HUDEP-2 (cell line): ENCODE results near the gene NRG2.

Experiments used
- DNase-seq, 76 experiments: peaks; one replicate each; lab custom pipeline; 2025; ENCODE audit not compliant: unreplicated experiment in 76 of 76; lab: John Stamatoyannopoulos, UW

Gene NRG2

GRCh38 chr5:139804800-139805397, 238.2 kb downstream of the NRG2 start:
- DNase-seq: no peak

DNA sequence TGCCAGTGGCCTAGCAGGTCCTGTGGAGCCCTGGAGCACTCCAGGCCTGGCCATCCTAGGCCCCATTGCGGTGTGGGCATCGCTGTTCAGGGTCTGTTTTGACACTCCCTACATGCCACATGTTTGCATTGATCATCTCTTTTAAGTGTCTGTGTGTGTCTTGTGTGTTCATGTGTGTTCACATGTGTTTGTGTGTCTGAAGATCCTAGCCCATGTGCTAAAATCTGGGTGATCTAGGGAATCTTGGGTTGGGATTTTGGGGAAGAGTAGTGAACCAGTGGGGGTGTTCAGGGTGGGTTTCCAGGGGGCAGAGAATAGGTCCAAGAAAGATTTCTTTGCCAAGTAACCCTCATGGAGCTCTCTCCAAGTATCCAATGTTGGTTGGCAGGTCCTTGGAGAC, 239.1 kb downstream of the NRG2 start:
- DNase-seq: no peak

- DNase-seq: no peak
Observed at GRCh38 chr5:139799359-139799758, 243.7 kb downstream of the NRG2 start.

DNA sequence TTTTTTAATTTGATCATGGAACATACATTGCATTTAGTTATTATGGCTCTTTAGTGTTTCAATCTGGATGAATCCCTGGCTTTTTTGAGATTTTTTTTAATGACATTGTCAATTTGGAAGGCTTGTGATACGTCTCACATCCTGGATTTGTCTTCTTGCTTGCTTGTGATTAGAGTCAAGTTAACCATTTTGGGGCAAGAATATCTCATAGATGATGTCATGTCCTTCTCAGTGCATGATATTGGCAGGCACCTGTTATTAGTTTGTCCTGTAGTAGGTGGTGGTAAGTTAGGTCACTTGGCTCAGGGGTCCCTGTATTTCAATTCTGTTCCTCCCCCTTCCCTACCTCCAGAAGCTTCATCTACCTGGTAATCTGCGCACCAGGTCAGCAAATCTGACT, 244.2 kb downstream of the NRG2 start:
- DNase-seq: no peak

DNA sequence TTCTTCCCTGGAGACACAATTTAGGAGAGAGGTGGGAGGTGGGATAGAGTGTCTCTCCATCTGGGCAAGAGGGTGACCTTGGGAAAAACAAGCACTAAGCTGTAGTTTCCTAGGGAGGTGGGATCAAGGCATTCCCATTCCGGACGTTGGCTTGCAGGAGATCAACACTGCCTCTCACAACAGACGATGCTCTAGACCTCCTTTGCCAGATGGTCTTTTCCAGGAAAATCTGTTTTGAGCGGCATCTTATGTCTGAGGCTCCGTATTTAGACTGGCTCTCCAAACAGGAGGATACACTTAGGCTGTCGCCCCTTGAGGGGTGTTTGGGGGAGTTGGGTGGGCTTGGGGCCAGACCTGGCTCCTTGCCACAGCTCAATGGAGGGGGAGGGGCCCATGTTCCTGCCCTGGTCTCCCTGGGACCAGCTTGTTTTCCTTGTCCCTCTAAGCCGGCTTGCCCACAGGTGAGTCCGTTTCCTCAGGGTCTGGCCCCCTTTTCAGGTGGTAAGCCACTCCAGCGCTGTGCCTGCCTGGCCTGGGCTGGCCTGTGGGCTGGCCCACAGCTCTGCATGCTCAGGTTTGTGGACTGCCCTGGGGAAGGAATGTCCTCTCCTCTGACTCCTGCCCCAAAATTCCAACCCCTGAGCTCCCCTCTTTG, 245.1 kb downstream of the NRG2 start:
- DNase-seq: no peak

DNA sequence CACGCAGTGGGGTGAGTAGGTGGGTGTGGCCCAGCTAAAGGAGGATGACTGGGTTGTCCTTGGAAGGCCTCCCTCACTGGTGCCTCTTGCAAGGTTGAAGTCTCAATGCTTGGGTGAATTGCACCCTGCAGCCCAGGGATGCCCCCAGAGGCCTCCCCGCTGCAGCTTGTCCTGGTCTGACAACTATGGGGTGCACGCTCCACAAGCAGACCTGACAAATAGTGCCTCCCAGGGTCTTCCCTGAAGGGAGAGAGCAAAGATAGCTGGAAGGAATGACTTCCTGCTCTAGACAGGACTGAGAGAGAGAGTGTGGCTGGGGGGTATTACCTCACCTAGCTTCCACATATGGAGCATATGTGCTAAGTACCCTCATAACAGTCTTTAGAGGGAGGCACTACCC, 245.8 kb downstream of the NRG2 start:
- DNase-seq: no peak
